ENCODE results near the gene TMEM255B.

TMEM255B gene

DNA sequence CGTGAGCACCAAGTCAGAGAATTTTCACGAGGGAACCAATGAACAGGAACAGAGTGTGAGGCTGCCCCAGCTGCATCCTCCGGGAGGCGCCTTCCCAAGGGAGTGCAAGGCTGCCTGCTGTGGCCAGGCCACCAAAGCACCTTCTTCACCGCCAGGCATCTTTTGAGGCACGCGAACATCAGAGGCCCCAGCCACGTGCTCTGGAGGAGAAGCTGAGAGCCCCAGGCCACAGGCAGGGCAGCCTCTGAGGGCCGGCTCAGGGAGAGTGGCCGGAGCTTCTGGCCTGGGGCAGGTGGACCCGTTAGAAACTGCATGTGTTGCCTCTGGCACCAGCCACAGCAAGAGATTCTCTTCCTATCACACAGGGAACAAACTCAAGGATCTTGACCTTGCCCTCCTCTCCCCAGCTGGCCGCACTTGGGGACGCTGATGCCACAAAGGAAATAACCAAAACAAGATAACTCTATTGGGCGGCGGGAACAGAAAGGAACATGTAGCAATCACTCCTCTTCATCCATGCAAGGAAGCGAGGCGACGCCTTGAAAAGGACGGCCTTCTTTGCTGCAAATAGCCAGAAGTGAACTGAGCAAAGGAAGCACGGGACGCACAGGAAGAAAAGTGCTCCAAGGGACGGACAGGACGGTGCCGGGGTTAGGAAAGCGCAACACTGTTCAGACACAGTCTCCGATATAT, 85.0 kb downstream of the TMEM255B start:
- Histone ChIP-seq H2AK5ac (ENCODE audit: low read length, severe bottlenecking) (peak overlapping the region; percentile 29), H3K36me3 (ENCODE audit: control insufficient read depth in 1 of 2, insufficient read depth in 2 of 2, low read depth in 1 of 2, low read length in 2 of 2) (peaks cover 80 to 83% of the 10 kb centered on the region in 2 experiments), H2BK120ac (ENCODE audit: low read depth, low read length) (no peak overlapping the region), H3K4ac (ENCODE audit: low read depth in 1 of 2, low read length in 2 of 2) (peak overlapping the region in 1 of 2 experiments; percentile 1), H3K4me1 (ENCODE audit: control insufficient read depth, insufficient read depth, low read depth, low read length) (peaks cover 47% of the 10 kb centered on the region), H4K8ac (ENCODE audit: low read length) (peak overlapping the region; percentile 45), H2AFZ (ENCODE audit: low read depth, low read length) (no peak overlapping the region), H3K4me2 (ENCODE audit: low read length, poor library complexity, severe bottlenecking) (no peak overlapping the region), H4K91ac (ENCODE audit: low read length) (no peak overlapping the region), H3K27ac (ENCODE audit: low read length, poor library complexity, severe bottlenecking) (no peak overlapping the region), H3K23ac (ENCODE audit: low read length in 2 of 2) (no peak overlapping the region), H3K14ac (ENCODE audit: low read length in 2 of 2) (no peak overlapping the region), H2BK12ac (ENCODE audit: low read length in 2 of 2) (no peak overlapping the region), H2BK15ac (ENCODE audit: low read depth, poor library complexity, severe bottlenecking) (no peak overlapping the region), H3K9me3 (ENCODE audit: control insufficient read depth, low read length) (no peaks in the 10 kb centered on the region), H3K27me3 (ENCODE audit: control insufficient read depth in 1 of 2, insufficient read depth in 1 of 2, low read length in 2 of 2) (no peaks in the 10 kb centered on the region), H3K9ac (ENCODE audit: low read length) (no peak overlapping the region), H3K4me3 (ENCODE audit: insufficient read depth in 1 of 2, low read depth in 1 of 2, low read length in 2 of 2) (no peak overlapping the region), H3K18ac (ENCODE audit: low read depth in 1 of 2, low read length in 2 of 2) (no peak overlapping the region), H2BK5ac (ENCODE audit: low read depth, low read length, poor library complexity, severe bottlenecking) (no peak overlapping the region), H3K79me1 (replicated peaks; ENCODE audit: low read length, poor library complexity, severe bottlenecking) (peaks cover 34% of the 10 kb centered on the region)
- no peak for DNase-seq
- 88% methylated on average over 26 of the region's 26 CpGs for WGBS

DNA sequence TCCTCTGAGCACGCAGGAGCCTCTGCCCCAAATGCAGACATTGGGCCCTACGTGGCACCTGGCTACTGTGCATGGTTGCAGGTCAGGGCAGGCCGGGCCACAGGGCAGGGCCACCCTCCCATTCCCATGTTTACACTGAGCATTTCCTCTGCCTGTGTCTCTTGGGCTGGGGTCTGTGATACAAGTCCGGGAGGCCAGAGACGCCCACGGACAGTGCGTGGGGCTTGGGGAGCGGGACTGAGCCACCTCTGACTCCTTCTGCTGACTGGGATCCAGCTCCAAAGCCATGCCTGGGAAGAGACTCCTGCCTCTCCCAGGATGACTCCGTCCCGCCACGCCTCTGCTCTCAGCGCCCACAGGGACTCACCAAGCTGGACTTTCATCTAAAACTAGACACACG, 86.0 kb downstream of the TMEM255B start:
- H3K4me2 ChIP-seq (ENCODE audit: low read length, poor library complexity, severe bottlenecking) = no peak overlapping the region
- H3K9me3 ChIP-seq (ENCODE audit: control insufficient read depth, low read length) = no peaks in the 10 kb centered on the region
- H3K27me3 ChIP-seq (ENCODE audit: control insufficient read depth in 1 of 2, insufficient read depth in 1 of 2, low read length in 2 of 2) = no peaks in the 10 kb centered on the region
- peaks cover 38% of the 10 kb centered on the region for H3K79me1 ChIP-seq (replicated peaks; ENCODE audit: low read length, poor library complexity, severe bottlenecking)
- H3K4ac ChIP-seq (ENCODE audit: low read depth in 1 of 2, low read length in 2 of 2) = peak overlapping the region in 1 of 2 experiments; percentile 55
- no peak overlapping the region for H2BK12ac ChIP-seq (ENCODE audit: low read length in 2 of 2)
- H3K27ac ChIP-seq (ENCODE audit: low read length, poor library complexity, severe bottlenecking) = no peak overlapping the region
- H3K18ac ChIP-seq (ENCODE audit: low read depth in 1 of 2, low read length in 2 of 2) = peak overlapping the region in 1 of 2 experiments; percentile 16
- H3K4me3 ChIP-seq (ENCODE audit: insufficient read depth in 1 of 2, low read depth in 1 of 2, low read length in 2 of 2) = no peak overlapping the region
- H2AFZ ChIP-seq (ENCODE audit: low read depth, low read length) = no peak overlapping the region
- no peak overlapping the region for H3K23ac ChIP-seq (ENCODE audit: low read length in 2 of 2)
- H2AK5ac ChIP-seq (ENCODE audit: low read length, severe bottlenecking) = no peak overlapping the region
- H2BK5ac ChIP-seq (ENCODE audit: low read depth, low read length, poor library complexity, severe bottlenecking) = no peak overlapping the region
- H4K8ac ChIP-seq (ENCODE audit: low read length) = no peak overlapping the region
- H3K9ac ChIP-seq (ENCODE audit: low read length) = no peak overlapping the region
- peaks cover 74 to 76% of the 10 kb centered on the region in 2 experiments for H3K36me3 ChIP-seq (ENCODE audit: control insufficient read depth in 1 of 2, insufficient read depth in 2 of 2, low read depth in 1 of 2, low read length in 2 of 2)
- H3K4me1 ChIP-seq (ENCODE audit: control insufficient read depth, insufficient read depth, low read depth, low read length) = peaks cover 41% of the 10 kb centered on the region
- WGBS = 95% methylated on average over 13 of the region's 13 CpGs
- H4K91ac ChIP-seq (ENCODE audit: low read length) = no peak overlapping the region
- H2BK15ac ChIP-seq (ENCODE audit: low read depth, poor library complexity, severe bottlenecking) = no peak overlapping the region
- no peak overlapping the region for H2BK120ac ChIP-seq (ENCODE audit: low read depth, low read length)
- no peak overlapping the region for H3K14ac ChIP-seq (ENCODE audit: low read length in 2 of 2)
- no peak for DNase-seq

DNA sequence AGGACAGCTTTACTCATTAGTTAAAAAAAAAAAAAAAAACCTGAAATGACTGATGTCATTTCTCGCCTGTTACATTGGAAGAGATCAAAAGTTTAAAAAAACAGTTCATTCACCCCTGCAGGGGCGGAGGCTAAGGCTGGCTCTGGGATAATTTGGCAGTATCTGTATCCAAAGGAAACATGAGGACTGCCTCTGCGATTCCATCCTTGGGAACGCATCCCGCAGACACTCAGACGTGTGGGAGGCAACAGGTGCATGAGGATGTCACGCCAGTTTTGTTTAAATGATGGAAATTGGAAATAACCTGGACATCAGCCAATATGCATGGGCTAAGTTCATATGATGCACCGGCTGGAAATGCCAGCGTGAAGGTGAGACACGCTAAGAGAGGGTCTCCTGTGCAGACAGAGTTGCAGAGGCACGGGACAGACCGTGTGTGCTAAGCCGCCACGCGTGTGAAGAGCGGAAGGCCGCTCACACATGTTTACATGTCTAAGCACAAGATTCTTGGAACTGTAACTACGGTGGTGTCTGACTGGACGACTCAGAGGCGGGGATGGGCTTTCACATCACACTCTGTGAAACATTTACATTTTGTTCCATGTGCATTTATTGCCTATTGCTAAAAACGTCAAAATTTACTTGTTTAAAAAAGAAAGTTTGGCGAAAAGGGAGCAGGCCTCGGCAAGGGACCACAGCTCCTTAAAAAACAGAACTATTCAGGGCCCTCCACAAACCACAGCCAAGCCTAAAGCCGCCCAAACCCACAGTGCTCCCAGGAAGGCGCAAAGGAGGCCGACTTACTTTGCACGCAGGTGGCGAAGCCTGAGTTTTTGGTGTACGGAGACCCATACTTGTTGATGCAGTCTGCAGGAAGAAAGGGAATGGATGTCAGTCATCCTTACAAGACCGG, 87.0 kb downstream of the TMEM255B start:
- no peak overlapping the region for H3K27ac ChIP-seq (ENCODE audit: low read length, poor library complexity, severe bottlenecking)
- H3K4me2 ChIP-seq (ENCODE audit: low read length, poor library complexity, severe bottlenecking) = no peak overlapping the region
- no peak overlapping the region for H2AFZ ChIP-seq (ENCODE audit: low read depth, low read length)
- no peak overlapping the region for H3K4me3 ChIP-seq (ENCODE audit: insufficient read depth in 1 of 2, low read depth in 1 of 2, low read length in 2 of 2)
- no peak overlapping the region for H4K8ac ChIP-seq (ENCODE audit: low read length)
- H3K4me1 ChIP-seq (ENCODE audit: control insufficient read depth, insufficient read depth, low read depth, low read length) = peaks cover 32% of the 10 kb centered on the region
- H2BK12ac ChIP-seq (ENCODE audit: low read length in 2 of 2) = no peak overlapping the region
- no peak overlapping the region for H3K14ac ChIP-seq (ENCODE audit: low read length in 2 of 2)
- H3K79me1 ChIP-seq (replicated peaks; ENCODE audit: low read length, poor library complexity, severe bottlenecking) = peaks cover 36% of the 10 kb centered on the region
- no peak overlapping the region for H2BK120ac ChIP-seq (ENCODE audit: low read depth, low read length)
- H3K18ac ChIP-seq (ENCODE audit: low read depth in 1 of 2, low read length in 2 of 2) = no peak overlapping the region
- no peak overlapping the region for H2AK5ac ChIP-seq (ENCODE audit: low read length, severe bottlenecking)
- no peak overlapping the region for H2BK5ac ChIP-seq (ENCODE audit: low read depth, low read length, poor library complexity, severe bottlenecking)
- H3K4ac ChIP-seq (ENCODE audit: low read depth in 1 of 2, low read length in 2 of 2) = no peak overlapping the region
- H4K91ac ChIP-seq (ENCODE audit: low read length) = no peak overlapping the region
- H3K36me3 ChIP-seq (ENCODE audit: control insufficient read depth in 1 of 2, insufficient read depth in 2 of 2, low read depth in 1 of 2, low read length in 2 of 2) = peaks cover 70 to 73% of the 10 kb centered on the region in 2 experiments
- peak overlapping the region in 1 of 2 experiments; percentile 65 for H3K23ac ChIP-seq (ENCODE audit: low read length in 2 of 2)
- no peak overlapping the region for H3K9ac ChIP-seq (ENCODE audit: low read length)
- 97% methylated on average over 30 of the region's 30 CpGs for WGBS
- H3K27me3 ChIP-seq (ENCODE audit: control insufficient read depth in 1 of 2, insufficient read depth in 1 of 2, low read length in 2 of 2) = no peaks in the 10 kb centered on the region
- DNase-seq = no peak
- no peaks in the 10 kb centered on the region for H3K9me3 ChIP-seq (ENCODE audit: control insufficient read depth, low read length)
- no peak overlapping the region for H2BK15ac ChIP-seq (ENCODE audit: low read depth, poor library complexity, severe bottlenecking)
